ENCODE measurements around the gene ELL.
A peak's percentile ranks its signal among the peaks of the same experiment; 100 is the strongest.
"Not testable (repeated sequence)": the region's sequence is repeated elsewhere in the genome, so short reads cannot be mapped to it uniquely, and the experiment has no call there.

Gene ELL

DNA sequence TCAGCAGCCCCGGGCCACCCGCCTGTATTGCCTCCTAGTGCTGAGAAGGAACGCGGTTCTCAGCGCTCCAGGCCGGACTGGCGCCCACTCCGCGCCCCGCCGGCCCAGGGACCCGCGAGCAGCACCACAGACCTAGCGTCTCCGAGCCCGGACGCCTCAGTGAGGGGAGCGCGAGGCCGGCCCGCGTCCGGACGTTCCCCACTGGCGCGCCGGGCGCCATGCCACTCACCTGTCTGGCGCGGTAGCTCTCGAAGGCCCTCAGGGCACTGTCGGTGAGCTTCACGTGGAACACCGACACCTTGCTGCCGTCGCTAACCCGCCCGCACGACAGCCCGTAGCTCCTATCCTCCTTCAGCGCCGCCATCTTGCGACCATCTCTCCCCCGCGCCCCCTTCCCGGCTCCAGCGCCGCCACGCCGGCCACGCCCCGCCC is at the start of gene ELL:
Gene ELL (minus strand): TSS at position 379 of the 432 bp plus-strand sequence. CDS start 15 bp downstream, at position 364.
- DNase-seq = no peak

DNA sequence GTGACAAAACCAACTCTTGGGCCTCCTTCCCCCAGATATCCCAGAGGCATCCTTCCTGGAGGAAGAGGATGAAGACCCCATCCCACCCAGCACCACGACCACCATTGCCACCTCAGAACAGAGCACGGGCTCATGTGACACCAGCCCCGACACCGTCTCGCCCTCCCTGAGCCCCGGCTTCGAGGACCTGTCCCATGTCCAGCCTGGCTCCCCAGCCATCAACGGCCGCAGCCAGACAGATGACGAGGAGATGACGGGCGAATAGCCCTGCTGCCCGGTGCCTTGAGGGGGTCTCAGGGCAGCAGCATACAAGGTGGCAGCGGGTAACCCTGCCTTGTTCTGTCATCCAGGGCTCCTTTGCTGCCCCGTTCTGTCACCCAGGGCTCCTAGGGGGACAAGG is 46.5 kb upstream of the ELL start:
- no peak for DNase-seq

DNA sequence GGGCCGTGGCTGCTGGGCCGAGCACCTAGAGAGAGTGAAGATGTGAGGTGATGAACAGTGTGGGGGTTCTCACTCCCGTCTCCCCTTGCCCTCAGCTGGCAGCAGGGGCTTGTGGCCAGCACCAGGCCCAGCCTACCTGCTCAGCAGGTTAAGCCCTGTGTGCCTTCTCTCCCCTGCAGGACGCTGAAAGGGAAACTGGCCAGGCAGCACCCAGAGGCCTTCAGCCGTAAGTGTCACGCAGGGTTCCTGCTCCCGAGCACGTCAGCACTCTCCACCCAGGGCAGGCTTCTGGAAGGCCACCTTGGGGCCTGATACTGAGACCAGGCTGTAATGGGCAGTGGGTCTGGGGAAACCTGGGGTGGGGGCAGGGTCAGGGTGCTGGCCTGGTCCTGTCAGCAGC is 45.1 kb upstream of the ELL start:
- no peak for DNase-seq

DNA sequence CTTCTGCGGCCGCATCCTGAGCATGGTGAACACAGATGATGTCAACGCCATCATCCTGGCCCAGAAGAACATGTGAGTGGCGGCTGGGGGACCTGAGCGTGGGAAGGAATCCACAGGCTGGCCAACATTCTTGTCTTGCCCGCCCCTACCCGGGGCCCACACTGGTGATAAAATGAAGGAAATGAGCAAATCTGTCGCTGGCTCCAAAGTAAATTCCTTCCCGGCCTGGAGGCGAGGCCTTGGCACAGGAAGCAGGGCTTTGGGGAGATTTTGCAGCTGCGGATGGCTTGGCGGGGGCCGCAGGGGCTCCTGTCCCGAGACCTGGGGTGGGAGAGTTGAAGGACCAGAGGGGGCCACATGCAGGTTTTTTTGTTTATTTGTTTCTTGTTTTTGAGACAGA is 40.2 kb upstream of the ELL start:
- no peak for DNase-seq

DNA sequence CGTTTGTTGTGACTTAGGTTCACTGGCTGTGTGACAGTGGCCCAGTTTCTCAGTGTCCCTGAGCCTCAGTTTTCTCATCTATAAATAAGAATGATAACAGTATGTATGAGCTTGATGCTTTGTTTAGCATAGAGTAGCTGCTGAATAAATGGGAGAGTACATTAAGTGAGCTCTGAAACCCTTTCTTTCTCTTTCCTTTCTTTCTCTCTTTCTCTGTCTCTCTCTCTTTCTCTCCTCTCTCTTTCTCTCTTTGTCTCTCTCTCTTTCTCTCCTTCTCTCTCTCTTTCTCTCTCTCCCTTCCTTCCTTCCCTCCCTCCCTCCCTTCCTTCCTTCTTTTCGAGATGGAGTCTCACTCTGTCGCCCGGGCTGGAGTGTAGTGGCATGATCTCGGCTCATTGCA is 37.8 kb upstream of the ELL start:
- DNase-seq = no peak

DNA sequence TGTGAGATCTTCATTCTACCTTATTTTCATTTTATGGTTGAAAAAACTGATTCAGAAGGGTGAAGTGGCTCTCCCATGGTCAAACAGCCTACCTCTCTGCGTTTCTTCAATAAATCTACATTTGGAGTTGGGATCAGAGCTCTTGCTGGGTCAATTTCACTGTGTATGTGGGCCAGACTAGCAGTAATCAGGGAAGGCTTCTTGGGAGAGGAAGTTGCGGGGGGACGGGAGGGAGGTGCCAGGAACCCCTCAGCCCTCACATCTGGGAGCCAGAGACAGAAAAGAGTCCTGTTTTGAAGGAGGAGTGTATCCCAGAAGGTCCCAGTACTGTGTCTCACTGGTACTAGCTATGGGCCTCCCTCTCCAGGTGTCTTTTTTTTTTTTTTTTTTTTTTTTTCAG is 36.7 kb upstream of the ELL start:
- no peak for DNase-seq

DNA sequence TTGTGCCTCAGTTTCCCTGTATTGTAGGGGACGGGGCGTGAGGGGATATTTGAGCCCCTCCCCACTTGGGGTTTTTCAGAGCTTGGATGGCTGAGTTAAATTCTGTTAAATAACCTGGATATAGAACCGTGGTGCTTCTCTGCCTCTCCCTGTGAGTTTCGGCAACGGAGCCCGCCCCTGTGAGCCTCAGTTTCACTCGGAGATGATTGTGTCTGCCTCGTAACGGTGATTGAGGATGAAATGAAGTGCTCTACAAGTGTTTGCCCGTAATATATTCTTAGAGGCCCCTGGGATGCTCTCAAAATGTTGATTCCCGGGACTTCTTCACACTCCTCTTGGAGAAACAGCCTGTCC is 36.3 kb upstream of the ELL start:
- peak; percentile 19 for DNase-seq

DNA sequence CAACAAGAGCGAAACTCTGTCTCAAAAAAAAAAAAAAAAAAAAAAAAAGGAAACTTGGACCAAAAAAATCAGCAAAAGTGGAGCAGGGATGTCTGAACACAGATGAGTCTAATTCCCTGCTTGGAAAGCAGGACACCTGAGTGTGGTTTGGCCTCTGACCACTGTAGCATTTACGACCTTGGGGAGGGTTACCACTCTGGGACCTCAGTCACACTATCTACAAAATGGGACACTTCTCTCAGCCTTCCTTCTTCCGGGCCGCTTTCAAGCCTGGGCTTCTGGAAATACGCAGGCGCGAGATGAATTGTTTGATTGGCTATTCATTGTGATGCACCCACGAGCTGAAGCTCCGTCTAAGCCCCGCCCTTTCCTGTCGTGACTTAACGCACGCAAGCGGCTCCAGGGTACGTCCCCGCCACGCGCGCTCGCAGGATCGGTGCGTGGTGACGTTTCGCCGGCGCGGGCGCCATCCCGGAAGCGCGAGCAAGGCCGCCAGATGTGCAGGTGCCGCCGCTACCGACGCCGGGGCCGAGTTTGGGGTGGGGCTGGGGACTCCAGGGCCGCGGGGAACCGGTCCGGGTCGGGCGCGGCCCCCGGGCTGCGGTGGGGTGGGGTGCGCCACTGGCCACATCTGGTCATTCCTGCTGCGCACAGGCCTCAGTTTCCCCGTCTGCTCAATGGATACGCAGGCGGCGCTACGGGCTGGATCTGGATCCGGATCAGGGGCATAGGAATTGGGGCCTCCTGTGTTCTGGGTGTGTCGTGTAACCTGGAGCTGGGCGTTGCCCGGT is 35.7 kb upstream of the ELL start, which contains the start of gene KXD1:
Gene KXD1 (plus strand): TSS at position 460 of the 791 bp plus-strand sequence. CDS start 4,187 bp downstream, outside the sequence.
- peak; percentile 98 for DNase-seq

DNA sequence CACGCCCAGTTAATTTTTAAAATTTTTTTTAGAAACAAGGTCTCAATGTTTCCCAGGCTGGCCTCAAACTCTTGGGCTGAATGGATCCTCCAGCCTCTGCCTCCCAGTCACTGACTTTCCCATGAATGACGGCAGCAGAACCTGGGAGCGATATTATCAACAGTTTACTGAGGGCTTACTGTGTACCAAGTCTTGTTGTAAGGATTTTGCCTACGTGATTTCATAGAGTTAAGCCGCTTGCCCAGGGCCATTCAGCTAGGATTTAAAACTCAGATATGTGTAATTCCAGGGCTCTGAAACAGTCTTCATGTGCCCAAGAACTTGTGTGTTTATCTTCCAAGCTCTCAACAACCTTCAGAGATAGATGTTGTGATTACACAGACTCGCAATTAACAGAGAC is 29.8 kb upstream of the ELL start:
- no peak for DNase-seq

DNA sequence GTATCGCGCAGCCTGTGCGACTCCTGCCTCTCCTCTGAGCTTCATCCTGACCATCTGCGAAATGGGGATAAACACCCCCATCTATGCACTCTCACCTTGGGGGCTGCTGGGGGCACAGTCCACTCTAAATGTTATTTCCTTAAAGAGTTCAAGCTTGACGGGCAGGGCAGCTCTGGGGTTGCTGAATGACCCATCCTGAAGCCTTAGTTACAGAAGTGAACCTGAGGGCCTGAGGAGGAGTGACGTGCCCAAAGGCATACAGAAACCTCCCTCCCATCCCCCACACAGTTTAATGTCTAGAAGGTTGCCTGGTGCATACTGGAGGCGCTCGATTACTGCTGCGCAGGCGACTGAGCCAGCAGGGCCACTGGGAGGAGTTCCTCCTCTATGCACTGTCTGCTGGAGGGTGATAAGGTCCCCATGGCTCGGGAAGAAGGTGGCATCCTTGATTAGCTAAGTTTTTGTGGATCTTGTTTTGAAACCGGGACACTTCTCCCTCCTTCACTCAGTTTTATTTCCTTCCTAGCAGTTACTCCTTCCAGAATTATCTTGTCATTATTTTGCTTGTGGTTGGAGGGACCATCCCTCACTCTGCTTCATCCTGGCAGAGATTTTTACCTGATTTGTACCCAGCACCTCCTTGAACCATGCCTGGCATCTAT is 22.1 kb upstream of the ELL start:
- DNase-seq = peak; percentile 74

DNA sequence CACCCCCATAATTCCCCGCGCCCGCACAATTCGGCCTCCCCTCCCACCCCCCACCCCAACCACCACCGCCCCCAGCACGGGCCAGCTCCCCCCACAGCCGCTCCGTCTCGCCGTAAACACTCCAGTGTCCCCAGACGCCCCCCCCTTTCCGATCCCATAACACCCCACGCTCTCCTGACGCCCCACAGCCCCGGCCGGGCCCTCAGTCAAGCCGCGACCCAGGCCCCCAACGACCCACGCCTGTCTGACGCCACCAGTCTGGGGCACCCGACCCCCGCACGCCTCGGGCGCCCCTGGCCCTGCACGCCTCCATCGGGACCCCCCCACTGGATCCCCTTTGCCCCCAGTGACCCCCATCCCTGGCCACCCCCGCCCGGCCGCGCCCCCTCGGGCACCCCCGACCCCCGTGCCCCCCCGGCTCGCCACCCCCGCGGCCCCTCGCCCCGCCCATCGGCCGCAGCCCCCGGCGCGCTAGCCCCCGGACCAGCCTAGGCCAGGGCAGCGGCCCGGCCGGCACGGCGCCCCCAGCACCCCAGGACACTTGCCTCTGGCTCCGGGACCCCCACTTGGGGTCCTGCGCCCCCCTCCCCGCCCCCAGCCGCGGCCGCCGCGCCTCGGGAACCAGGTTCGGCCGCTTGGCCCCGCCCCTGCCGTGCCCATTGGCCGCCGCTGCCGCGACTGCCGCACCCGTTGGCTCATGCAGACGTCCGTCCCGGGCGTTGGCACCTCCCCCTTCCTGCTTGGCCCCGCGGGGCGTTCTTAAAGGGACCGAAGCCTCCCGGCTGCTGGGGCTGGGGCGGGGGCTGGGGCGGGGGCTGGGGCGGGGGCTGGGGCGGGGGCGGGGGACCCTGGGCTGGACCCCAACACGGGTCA is 21.3 kb upstream of the ELL start, which contains the start of gene FKBP8:
Gene FKBP8 (minus strand): TSS at position 633 of the 873 bp plus-strand sequence. CDS start 1,603 bp downstream, outside the sequence.
- peak; percentile 96 for DNase-seq

DNA sequence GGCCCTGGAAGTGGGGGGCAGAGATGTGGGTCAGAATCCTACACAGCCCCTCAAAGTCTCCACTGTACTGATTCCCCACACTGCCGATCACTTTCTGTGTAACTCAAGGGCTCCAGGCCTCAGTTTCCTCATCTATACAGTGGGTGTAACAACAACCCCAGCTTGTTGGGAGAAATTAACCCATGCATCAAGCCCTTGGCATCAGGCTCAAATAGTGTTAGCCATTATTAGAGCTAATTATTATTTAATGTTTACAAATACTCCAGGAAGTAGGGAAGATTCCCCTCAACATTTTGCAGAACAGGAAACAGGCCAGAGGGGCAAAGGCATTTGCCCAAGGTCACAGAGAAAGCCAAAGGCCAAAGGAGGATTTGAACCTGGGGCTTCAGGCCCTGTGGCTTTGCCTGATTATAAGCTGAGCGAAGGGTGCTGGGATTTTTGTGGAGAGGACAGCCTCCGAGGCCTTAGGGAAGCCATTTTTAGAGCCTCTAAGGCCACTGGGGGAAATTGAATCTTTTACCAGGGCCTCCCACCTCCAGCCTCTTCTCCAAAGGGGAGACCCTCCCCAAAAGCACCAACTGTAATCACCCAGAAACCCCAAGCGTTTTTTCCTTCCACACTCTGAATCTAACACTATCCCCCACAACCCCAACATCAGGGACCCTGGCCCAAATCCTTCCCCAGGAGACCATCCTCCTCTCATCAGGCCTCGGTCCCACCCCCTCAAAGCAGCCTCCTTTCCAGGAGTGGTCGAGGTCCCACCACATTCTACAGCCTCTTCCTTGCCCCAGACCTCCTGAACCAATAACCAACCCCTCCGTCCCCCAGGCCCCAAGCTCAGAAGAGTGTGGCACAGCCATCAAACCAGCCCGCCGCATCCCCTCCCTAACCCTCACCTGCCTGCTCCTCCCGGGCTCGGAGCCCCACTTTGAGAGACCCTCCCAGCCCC is 20.4 kb upstream of the ELL start:
- DNase-seq = no peak

DNA sequence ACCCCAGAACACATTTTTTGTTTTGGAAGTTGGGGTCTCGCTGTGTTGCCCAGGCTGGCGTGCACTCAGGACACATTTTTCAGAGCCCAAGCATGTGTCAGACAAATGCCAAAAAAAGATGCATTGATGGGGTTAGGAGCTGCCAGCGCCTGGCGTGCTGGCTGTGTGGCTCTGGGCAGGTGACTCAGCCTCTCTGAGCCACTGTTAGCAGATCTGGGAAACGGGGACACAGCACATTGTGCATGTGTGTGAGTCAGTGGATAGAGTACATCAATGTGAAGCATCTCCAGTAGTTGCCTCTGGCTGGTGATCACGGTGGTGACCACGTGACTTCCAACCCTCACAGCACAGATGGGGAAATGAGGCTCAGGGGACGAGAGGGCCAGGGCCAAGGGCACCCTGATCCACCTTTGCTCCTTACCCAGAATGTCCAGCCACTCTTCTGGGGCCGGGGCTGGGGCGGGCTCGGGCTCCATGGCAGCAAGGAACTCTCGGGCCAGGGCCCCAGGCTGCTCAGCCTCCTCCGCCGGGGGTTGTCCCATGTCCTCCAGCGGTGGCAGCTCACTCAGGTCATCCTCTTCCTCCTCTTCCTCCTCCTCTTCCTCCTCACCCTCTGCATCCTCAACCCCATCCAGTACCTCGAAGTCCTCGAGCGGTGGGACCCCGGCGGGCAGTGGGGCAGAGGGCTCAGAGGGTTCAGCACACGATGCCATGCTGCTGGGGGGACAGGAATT is 19.6 kb upstream of the ELL start:
- peak; percentile 32 for DNase-seq

DNA sequence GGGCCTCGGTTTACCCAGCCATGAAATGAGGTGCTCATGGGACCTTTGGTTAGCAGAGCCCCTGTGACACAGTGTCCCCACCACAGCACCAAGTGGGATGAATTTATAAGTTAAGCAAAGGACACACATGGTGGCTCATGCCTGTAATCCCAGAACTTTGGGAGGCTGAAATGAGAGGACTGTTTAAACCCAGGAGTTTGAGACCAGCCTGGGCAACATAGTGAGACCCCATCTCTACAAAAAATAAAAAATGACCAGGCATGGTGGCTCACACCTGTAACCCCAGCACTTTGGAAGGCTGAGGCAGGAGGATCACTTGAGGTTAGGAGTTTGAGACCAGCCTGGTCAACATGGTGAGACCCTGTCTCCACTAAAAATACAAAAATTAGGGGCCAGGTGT is 18.3 kb upstream of the ELL start:
- DNase-seq = not testable (repeated sequence)

DNA sequence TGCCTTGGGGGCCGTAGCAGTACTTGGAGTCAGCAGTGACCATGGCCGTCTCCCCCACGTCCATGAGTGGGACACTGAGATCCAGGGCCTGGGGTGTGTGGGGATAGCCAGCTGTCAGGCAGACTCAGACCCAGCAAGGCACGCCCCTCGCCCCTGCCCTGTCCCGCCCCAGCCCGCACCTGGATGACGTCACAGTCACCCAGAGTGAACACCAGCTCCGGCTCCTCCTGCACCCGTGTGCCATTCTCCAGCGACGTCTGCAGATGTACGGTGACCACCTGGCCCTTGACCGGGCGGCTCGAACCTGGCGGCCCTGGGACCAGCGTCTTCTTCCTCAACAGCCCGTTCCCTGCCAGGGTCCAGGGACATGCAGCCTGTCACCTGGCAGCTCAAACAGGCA is 17.5 kb upstream of the ELL start:
- no peak for DNase-seq

DNA sequence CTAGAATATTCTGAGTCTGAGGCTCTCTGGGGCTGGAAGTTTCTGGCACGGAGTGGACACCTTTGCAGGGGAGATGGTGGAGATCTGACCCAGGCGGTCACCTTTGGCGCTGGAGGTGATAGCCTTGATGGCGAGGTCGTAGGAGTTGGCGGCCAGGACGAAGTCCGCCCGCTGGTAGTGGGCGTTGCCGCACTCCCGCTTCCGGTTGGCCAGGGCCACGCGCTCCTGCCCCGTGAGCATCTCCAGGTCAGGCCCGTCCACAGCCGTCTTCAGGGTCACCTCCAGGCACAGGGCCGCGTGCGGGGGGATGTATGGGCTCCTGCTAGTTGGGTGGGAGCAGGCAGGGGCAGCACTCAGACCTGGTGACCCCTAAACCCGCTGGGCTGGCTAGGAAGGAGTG is 16.2 kb upstream of the ELL start:
- DNase-seq = no peak

DNA sequence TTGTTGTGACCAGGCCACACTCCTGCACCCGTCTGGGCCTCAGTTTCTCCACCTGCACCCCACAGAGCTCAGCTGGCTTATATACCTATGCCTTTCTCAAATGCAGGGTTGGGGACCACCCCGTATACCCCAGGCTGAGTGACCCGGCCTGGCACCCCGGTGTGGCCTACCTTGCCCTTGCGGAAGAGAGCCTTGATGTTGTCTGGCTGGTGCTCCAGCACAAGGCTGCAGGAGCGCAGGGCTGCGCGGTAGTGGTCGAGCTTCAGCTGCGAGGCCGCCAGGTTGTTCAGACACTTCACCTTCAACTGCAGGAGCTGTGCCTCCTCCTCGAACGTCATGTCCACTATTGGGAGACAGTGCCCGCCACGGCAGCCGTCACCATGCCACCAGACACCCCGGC is 15.6 kb upstream of the ELL start:
- DNase-seq = no peak

DNA sequence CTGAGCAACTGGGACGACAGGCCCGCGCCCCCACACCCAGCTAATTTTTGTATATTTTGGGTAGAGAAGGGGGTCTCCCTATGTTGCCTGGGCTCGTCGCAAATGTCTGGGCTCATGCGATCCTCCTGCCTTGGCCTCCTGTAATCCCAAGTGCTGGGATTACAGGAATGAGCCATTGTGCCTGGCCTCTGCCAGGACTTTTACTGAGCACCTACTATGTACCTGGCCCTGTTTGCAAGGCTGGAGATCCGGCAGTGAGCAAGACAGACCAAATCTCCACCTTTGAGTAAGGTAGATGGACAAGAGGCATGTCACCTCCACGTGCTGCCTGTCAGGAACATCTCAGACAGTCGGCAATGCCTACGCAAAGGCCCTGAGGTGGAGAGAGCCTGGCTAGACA is 14.6 kb upstream of the ELL start:
- no peak for DNase-seq

DNA sequence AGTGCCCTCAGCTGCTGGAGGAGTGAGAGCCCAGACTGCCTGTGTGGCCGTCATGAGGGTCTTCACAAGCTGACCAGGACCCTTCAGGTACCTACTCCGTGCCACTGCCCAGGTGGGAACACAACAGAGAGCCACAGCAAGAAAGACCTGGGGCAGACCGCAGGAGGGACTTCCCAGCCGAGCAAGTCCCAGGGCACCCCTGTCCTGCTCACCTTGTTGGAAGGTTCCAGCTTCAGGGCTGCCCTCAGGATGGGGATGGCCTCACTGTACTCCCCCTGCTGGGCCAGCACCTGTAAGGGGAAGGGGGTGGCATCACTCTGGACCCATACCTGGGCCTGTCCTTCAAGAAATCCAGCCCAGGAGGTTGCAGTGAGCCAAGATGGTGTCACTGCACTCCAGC is 11.2 kb upstream of the ELL start:
- no peak for DNase-seq

DNA sequence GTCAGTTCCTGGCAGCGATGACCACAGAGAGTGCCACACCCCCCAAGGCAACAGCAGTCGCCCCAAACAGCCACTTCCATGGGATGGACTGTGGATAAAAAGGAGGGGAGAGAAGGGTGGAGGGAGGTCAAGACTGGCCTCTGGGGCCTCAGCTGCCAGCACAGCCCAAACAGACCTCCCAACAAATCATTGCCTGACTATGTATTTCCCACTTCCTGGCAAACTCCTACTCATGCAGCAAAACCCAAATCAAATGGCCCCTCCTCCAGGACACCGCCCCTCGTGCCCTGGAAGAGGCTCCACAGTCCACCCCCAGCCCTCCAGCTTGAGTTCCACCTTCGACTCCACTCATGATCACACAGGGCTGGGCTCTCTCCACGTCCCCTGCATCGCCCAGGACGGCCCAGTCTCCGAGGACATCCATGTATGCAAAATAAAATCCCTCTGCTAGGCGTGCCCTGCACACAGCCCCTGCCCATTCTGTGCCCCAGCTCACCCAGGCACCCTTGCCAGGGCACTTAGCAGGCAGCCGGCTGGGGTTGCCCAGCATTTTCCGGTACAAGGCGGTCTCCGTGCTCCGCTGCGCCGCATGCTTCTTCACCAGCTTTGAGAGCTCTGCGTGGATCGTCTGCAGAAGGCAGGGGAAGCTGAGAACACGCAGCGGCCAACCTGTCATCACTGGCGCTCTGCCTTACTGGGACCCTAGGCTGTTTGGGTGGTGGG is 10.5 kb upstream of the ELL start:
- DNase-seq = no peak

DNA sequence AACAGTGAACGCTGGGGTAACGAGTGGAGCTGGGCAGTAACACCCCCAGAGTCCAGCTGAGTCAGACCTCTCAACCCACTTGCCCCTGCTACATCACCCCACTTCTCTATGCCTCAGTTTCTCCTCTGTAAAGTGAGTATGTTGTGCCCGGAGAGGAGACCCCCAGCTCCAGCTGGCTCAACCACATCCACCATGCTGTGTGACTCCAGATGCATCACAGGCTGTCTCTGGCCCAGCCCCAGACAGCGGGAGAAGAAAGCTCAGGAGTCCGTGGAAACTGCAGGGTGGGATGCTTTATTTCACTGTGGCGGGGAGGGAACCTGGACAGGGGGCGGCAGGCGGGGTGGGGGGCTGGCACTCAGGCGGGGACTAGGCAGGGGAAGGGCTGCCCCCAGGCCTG is 9.6 kb upstream of the ELL start:
- DNase-seq = no peak
